Thyroid gland (tissue), 4 donors: ENCODE data around the gene MPDU1. TPM values are rescaled to one million over a fixed set of nuclear protein-coding genes. Genes with fewer than 3 reads are reported as not detected.

ENCODE experiments used
- DNase-seq, 2 donors: peaks; one replicate each; pipeline ENCODE4 v3.0.0-alpha.2; 2019
- H3K27ac ChIP-seq, 3 donors: fragments of 200-600 bp; sonication (generic); 1 replicate in 2 of 3; 2 replicates in 1 of 3; pipeline ENCODE4 v1.5.1; 2016 to 2019; ENCODE audit warnings: mild to moderate bottlenecking in 1 of 3, moderate library complexity in 1 of 3
- H3K27me3 ChIP-seq: fragments of 200-600 bp; sonication (generic); one replicate; pipeline ENCODE4 v1.5.1; 2019
- H3K36me3 ChIP-seq, 2 donors: fragments of 200-600 bp; sonication (generic); one replicate each; pipeline ENCODE4 v1.5.1; 2016 to 2019
- H3K4me1 ChIP-seq, 2 donors: fragments of 200-600 bp; sonication (generic); one replicate each; pipeline ENCODE4 v1.5.1; 2017 to 2019
- H3K4me3 ChIP-seq, 3 donors: fragments of 200-600 bp; sonication (generic); replicated peaks in 1 of 3; 1 replicate in 2 of 3; 2 replicates in 1 of 3; pipeline ENCODE4 v1.5.1; 2016; ENCODE audit warnings: mild to moderate bottlenecking in 1 of 3
- H3K9me3 ChIP-seq: fragments of 200-600 bp; sonication (generic); one replicate; pipeline ENCODE4 v1.5.1; 2017
- POLR2A ChIP-seq, 2 donors: fragments of 450-650 bp; IDR thresholded peaks; one replicate each; pipeline ENCODE4 v1.6.1; 2017; ENCODE audit warnings: antibody characterized with exemption in 2 of 2, mild to moderate bottlenecking in 2 of 2, moderate library complexity in 1 of 2
- WGBS, 2 donors: methylation state at CpG; one replicate each; pipeline ENCODE4 v1.1.5; 2017; 5-methylcytosine and 5-hydroxymethylcytosine counted together
- intact Hi-C: fragments of 100-400 bp; cut with DNase I; formaldehyde crosslinking; loops from one replicate; pipeline ENCODE4 v1.15.1; 2023
- total RNA-seq, 4 donors: library from RNA; depleted of rRNA; stranded (reverse); fragments of >200 nt; gene quantifications; one replicate each; pipeline ENCODE4 v1.2.3, GENCODE V29; 2016
- TF ChIP-seq, protein P1 (sequence below), 6 experiments: fragments of 200-600 bp in 3 of 6; fragments of 450-650 bp in 3 of 6; sonication (generic) in 3 of 6; IDR thresholded peaks; one replicate each; pipeline ENCODE4 v1.5.1; 2016 to 2019; ENCODE audit warnings: antibody characterized with exemption in 6 of 6, mild to moderate bottlenecking in 2 of 6, inconsistent platforms in 1 of 6, moderate library complexity in 1 of 6

The MPDU1 gene
- total RNA-seq, 4 donors from 2014 or later, result 88.8 to 250 (median 164) TPM

- DNase-seq, result peak; percentile 59 to 63
- peaks cover 40 to 59% of the 10 kb centered on the region in 2 donors for H3K4me1 ChIP-seq
- H3K9me3 ChIP-seq, result no peaks in the 10 kb centered on the region
- peaks cover 3 to 13% of the 10 kb centered on the region in 2 donors for H3K36me3 ChIP-seq
- intact Hi-C loops, result loop anchor here (2.0 to 5.0 kb wide), 3 partner anchors 45 to 202 kb away; partner anchors contain the start of genes FGF11, TMEM102 and TMEM95
- H3K27ac ChIP-seq, result peak overlapping the region; percentile 94 to 98 (median 95)
- WGBS, 2 donors, result 67 to 71% methylated on average over 18 of the region's 18 CpGs
- H3K27me3 ChIP-seq, result no peaks in the 10 kb centered on the region
- TF ChIP-seq, protein P1, sequence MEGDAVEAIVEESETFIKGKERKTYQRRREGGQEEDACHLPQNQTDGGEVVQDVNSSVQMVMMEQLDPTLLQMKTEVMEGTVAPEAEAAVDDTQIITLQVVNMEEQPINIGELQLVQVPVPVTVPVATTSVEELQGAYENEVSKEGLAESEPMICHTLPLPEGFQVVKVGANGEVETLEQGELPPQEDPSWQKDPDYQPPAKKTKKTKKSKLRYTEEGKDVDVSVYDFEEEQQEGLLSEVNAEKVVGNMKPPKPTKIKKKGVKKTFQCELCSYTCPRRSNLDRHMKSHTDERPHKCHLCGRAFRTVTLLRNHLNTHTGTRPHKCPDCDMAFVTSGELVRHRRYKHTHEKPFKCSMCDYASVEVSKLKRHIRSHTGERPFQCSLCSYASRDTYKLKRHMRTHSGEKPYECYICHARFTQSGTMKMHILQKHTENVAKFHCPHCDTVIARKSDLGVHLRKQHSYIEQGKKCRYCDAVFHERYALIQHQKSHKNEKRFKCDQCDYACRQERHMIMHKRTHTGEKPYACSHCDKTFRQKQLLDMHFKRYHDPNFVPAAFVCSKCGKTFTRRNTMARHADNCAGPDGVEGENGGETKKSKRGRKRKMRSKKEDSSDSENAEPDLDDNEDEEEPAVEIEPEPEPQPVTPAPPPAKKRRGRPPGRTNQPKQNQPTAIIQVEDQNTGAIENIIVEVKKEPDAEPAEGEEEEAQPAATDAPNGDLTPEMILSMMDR (IDR thresholded peaks at IDR 0.05), result no peak
- no peak for TF ChIP-seq POLR2A (IDR thresholded peaks at IDR 0.05)
- H3K4me3 ChIP-seq, result peak overlapping the region in 1 of 3 donors; percentile 28
These were observed 24.1 kb upstream of the MPDU1 start for GRCh38 chr17:7559320-7560171.

DNA sequence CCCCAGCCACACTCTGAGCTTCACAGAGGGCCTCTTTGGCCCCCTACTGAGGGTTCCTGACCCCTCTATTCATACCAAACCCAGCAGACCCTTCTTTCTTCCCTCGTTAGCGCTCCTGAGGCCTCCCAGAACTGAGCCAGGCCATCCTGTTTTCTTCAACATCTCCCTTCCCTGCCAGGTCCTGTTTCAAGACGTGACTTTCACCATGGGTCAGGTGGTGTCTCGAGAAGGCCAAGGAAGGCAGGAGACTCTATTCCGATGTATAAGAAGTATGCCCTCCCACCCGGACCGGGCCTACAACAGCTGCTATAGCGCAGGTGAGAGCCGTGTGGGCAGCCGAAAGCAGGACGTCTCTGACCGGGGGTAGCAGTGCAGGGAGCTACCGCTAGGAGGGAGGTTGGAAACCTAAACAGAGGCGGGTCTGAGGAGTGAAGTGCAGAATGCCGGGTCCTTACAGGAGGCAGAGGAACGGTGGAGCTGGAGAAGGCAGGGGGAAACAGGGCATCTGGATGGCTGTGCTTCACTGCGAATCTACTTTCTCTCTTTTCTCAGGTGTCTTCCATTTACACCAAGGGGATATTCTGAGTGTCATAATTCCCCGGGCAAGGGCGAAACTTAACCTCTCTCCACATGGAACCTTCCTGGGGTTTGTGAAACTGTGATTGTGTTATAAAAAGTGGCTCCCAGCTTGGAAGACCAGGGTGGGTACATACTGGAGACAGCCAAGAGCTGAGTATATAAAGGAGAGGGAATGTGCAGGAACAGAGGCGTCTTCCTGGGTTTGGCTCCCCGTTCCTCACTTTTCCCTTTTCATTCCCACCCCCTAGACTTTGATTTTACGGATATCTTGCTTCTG is 23.3 kb upstream of the MPDU1 start:
- no peaks in the 10 kb centered on the region for H3K9me3 ChIP-seq
- DNase-seq, result peak; percentile 66 to 67
- H3K27ac ChIP-seq, result peak overlapping the region; percentile 31 to 98 (median 74)
- intact Hi-C loops, result loop anchor here (2.0 to 5.0 kb wide), 3 partner anchors 46 to 203 kb away; partner anchors contain the start of genes FGF11, TMEM102 and TMEM95
- peaks cover 40 to 59% of the 10 kb centered on the region in 2 donors for H3K4me1 ChIP-seq
- no peaks in the 10 kb centered on the region for H3K27me3 ChIP-seq
- TF ChIP-seq, protein P1 (IDR thresholded peaks at IDR 0.05), result peak in 5 of 6 experiments; percentile 37 to 51 (median 48)
- no peak for TF ChIP-seq POLR2A (IDR thresholded peaks at IDR 0.05)
- WGBS, 2 donors, result 35 to 36% methylated on average over 20 to 22 of the region's 22 CpGs
- peaks cover 7 to 21% of the 10 kb centered on the region in 2 donors for H3K36me3 ChIP-seq
- H3K4me3 ChIP-seq, result peak overlapping the region in 1 of 3 donors; percentile 1

DNA sequence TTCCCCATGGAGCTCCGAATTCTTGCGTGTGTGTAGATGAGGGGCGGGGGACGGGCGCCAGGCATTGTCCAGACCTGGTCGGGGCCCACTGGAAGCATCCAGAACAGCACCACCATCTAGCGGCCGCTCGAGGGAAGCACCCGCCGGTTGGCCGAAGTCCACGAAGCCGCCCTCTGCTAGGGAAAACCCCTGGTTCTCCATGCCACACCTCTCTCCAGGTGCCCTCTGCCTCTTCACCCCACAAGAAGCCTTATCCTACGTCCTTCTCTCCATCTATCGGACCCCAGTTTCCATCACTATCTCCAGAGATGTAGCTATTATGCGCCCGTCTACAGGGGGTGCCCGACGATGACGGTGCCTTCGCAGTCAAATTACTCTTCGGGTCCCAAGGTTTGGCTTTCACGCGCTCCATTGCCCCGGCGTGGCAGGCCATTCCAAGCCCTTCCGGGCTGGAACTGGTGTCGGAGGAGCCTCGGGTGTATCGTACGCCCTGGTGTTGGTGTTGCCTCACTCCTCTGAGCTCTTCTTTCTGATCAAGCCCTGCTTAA is 22.6 kb upstream of the MPDU1 start:
- DNase-seq, result peak; percentile 96
- Histone ChIP-seq H3K4me3 (peak overlapping the region; percentile 71 to 91 (median 90)), H3K27me3 (no peaks in the 10 kb centered on the region), H3K27ac (peak overlapping the region; percentile 74 to 98 (median 79)), H3K4me1 (peaks cover 40 to 59% of the 10 kb centered on the region in 2 donors), H3K9me3 (no peaks in the 10 kb centered on the region), H3K36me3 (peaks cover 12 to 28% of the 10 kb centered on the region in 2 donors)
- intact Hi-C loops, result loop anchor here (2.0 to 5.0 kb wide), 3 partner anchors 46 to 204 kb away; partner anchors contain the start of genes FGF11, TMEM102 and TMEM95
- no peak for TF ChIP-seq POLR2A (IDR thresholded peaks at IDR 0.05)
- TF ChIP-seq, protein P1 (IDR thresholded peaks at IDR 0.05), result peak; percentile 72 to 95 (median 83)
- 0 to 1% methylated on average over 30 to 32 of the region's 32 CpGs for WGBS, 2 donors

DNA sequence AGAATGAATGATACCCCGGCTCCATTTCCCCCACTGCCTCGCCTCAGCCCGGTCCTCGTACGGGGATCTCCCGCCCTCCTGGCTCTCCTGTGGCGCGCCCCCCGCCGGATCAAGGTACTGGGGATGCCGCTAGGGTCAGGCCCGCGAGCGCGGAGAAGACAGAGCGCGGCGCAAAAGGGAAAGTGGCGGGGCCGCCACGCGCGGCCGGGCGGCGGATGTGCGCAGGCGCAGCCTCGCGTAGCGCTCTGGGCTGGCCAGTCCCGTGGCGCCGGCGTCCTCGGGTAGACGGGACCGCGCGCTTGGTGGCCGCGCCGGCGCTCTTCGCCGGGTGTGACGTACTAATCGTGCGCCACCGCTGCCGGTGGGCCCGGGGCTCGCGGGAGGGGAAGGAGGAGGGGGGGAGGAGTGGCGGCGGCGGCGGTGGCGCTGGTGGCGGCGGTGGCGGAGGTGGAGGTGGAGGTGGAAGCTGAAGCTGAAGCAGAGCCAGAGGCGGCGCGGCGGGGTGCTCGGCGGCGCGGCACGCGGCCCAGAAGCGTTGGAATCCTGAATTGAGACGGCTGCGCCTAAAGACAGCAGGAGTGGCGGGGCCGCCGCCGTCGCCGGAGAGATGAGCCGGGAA is 22.0 kb upstream of the MPDU1 start, which contains the start of gene SENP3:
Gene SENP3, plus strand, starts transcription at position 331 of the 619 bp plus-strand sequence. CDS start 1,158 bp downstream, outside the sequence.
- Histone ChIP-seq H3K36me3 (peaks cover 18 to 31% of the 10 kb centered on the region in 2 donors), H3K4me1 (peaks cover 40 to 59% of the 10 kb centered on the region in 2 donors), H3K9me3 (no peaks in the 10 kb centered on the region), H3K4me3 (peak within 1 kb of the TSS; percentile 79 to 91 (median 90)), H3K27ac (peak within 1 kb of the TSS; percentile 74 to 98 (median 79)), H3K27me3 (no peaks in the 10 kb centered on the region)
- 0% methylated on average over 27 of the region's 82 CpGs; no CpG with 5 or more reads in 1 of the 2 donors for WGBS, 2 donors
- peak in 1 of 2 donors; percentile 68 for TF ChIP-seq POLR2A (IDR thresholded peaks at IDR 0.05)
- TF ChIP-seq, protein P1 (IDR thresholded peaks at IDR 0.05), result peak in 1 of 6 experiments; percentile 18
- intact Hi-C loops, result loop anchor here (2.0 to 5.0 kb wide), 3 partner anchors 47 to 204 kb away; partner anchors contain the start of genes FGF11, TMEM102 and TMEM95
- DNase-seq, result peak; percentile 90
